ENCODE results near the gene CHRNE.
"Not testable (repeated sequence)": the region's sequence is repeated elsewhere in the genome, so short reads cannot be mapped to it uniquely, and the experiment has no call there.

The CHRNE gene

GRCh38 chr17:4939546-4939795 lies 36.6 kb upstream of the CHRNE start:
- DNase-seq, result no peak

- no peak for DNase-seq
Measured at GRCh38 chr17:4938688-4939545, 36.0 kb upstream of the CHRNE start.

GRCh38 chr17:4938069-4938491 lies 35.2 kb upstream of the CHRNE start:
- DNase-seq, result no peak

GRCh38 chr17:4937553-4937952 lies 34.7 kb upstream of the CHRNE start:
- no peak for DNase-seq

GRCh38 chr17:4936436-4936835 lies 33.5 kb upstream of the CHRNE start:
- DNase-seq, result no peak

- no peak for DNase-seq
Measured at GRCh38 chr17:4935650-4936049, 32.8 kb upstream of the CHRNE start.

- no peak for DNase-seq
Measured at GRCh38 chr17:4934173-4934979, 31.5 kb upstream of the CHRNE start.

- no peak for DNase-seq
Measured at GRCh38 chr17:4933646-4934045, 30.7 kb upstream of the CHRNE start.

GRCh38 chr17:4932756-4933155 lies 29.9 kb upstream of the CHRNE start:
- DNase-seq, result no peak

- no peak for DNase-seq
Measured at GRCh38 chr17:4931963-4932362, 29.1 kb upstream of the CHRNE start, which contains the start of gene GP1BA. Gene GP1BA, plus strand, starts transcription at chr17:4932277. Its CDS starts 328 bp downstream, at chr17:4932605.

GRCh38 chr17:4928881-4929280 lies 26.0 kb upstream of the CHRNE start:
- DNase-seq, result no peak

GRCh38 chr17:4926577-4927335 lies 23.9 kb upstream of the CHRNE start:
- DNase-seq, result not testable (repeated sequence)

- no peak for DNase-seq
Measured at GRCh38 chr17:4921320-4921719, 18.4 kb upstream of the CHRNE start.

- no peak for DNase-seq
Measured at GRCh38 chr17:4920351-4921048, 17.6 kb upstream of the CHRNE start.

GRCh38 chr17:4919511-4920047 lies 16.7 kb upstream of the CHRNE start:
- no peak for DNase-seq

GRCh38 chr17:4914551-4914950 lies 11.7 kb upstream of the CHRNE start:
- DNase-seq, result not testable (repeated sequence)

GRCh38 chr17:4913994-4914393 lies 11.1 kb upstream of the CHRNE start:
- DNase-seq, result no peak

- DNase-seq, result peak; percentile 75
Measured at GRCh38 chr17:4908711-4909496, 6.0 kb upstream of the CHRNE start.

- DNase-seq, result no peak
Measured at GRCh38 chr17:4908301-4908700, 5.4 kb upstream of the CHRNE start.

GRCh38 chr17:4906642-4907041 lies 3.7 kb upstream of the CHRNE start:
- not testable (repeated sequence) for DNase-seq

GRCh38 chr17:4902540-4902939 lies 358 bp downstream of the CHRNE start:
- DNase-seq, result no peak
